Caco-2 (cell line): ENCODE results near the gene SERPINE1. TPM values are rescaled to one million over a fixed set of nuclear protein-coding genes. Genes with fewer than 3 reads are reported as not detected.

ENCODE experiments used
- BruUV-seq: library from RNA; stranded (reverse); fragments of 400-500 nt; replicated peaks from 2 replicates; lab custom pipeline; 2021; lab: Mats Ljungman, UMichigan
- CTCF ChIA-PET: fragments of 300-600 bp; sonication (Branson Sonifier 250); formaldehyde crosslinking; loops from one replicate; lab custom pipeline; 2022; ENCODE audit warnings: antibody characterized with exemption; lab: Charles Lee
- POLR2A ChIA-PET: fragments of 300-600 bp; sonication (Branson Sonifier 250); formaldehyde crosslinking; loops from one replicate; lab custom pipeline; 2022; ENCODE audit warnings: antibody characterized with exemption; lab: Charles Lee
- DNase-seq, 2 experiments: peaks; one replicate each; pipeline versions ENCODE4 v3.0.0 to v3.0.0-alpha.2; 2020 to 2022
- H3K27me3 ChIP-seq: replicated peaks from 2 replicates; pipeline ENCODE4 v1.6.0; 2011; ENCODE audit warnings: low read length; ENCODE audit not compliant: control insufficient read depth, insufficient read depth
- H3K36me3 ChIP-seq: 2 replicates; pipeline ENCODE4 v1.5.1; 2011; ENCODE audit warnings: low read length; ENCODE audit not compliant: control insufficient read depth, insufficient read depth
- H3K4me1 ChIP-seq: fragments of 250-450 bp; sonication (Bioruptor Pico); 2 replicates; pipeline ENCODE4 v1.5.1; 2020; ENCODE audit warnings: mild to moderate bottlenecking
- H3K4me3 ChIP-seq: 2 replicates; pipeline ENCODE4 v1.5.1; 2011; ENCODE audit warnings: low read depth, mild to moderate bottlenecking, control low read depth, low read length
- H3K9me3 ChIP-seq: fragments of 250-450 bp; sonication (Bioruptor Pico); 2 replicates; pipeline ENCODE4 v1.5.1; 2020; ENCODE audit warnings: mild to moderate bottlenecking, moderate library complexity
- H3K27ac Mint-ChIP-seq: one replicate; pipeline ENCODE4 v1.8.0; 2022; ENCODE audit warnings: mixed read lengths; ENCODE audit not compliant: unreplicated experiment
- H3K27me3 Mint-ChIP-seq: one replicate; pipeline ENCODE4 v1.8.0; 2022; ENCODE audit warnings: mixed read lengths; ENCODE audit not compliant: insufficient read depth, unreplicated experiment
- H3K36me3 Mint-ChIP-seq: one replicate; pipeline ENCODE4 v1.8.0; 2022; ENCODE audit warnings: mild to moderate bottlenecking, mixed read lengths; ENCODE audit not compliant: insufficient read depth, unreplicated experiment
- H3K4me1 Mint-ChIP-seq: one replicate; pipeline ENCODE4 v1.8.0; 2022; ENCODE audit warnings: low read depth, mixed read lengths; ENCODE audit not compliant: unreplicated experiment
- H3K4me3 Mint-ChIP-seq: one replicate; pipeline ENCODE4 v1.8.0; 2022; ENCODE audit warnings: mild to moderate bottlenecking, moderate library complexity, mixed read lengths; ENCODE audit not compliant: unreplicated experiment
- H3K9me3 Mint-ChIP-seq: one replicate; pipeline ENCODE4 v1.8.0; 2022; ENCODE audit warnings: mixed read lengths; ENCODE audit not compliant: unreplicated experiment
- CTCF ChIP-seq, 2 experiments: fragments of 200-600 bp in 1 of 2; IDR thresholded peaks; 1 replicate in 1 of 2; 2 replicates in 1 of 2; pipeline versions ENCODE4 v1.5.1 to v1.8.0; 2011 to 2022; ENCODE audit warnings: antibody characterized with exemption in 1 of 2, control low read depth in 1 of 2, inconsistent platforms in 1 of 2, low read depth in 1 of 2, low read length in 1 of 2, mild to moderate bottlenecking in 1 of 2, moderate library complexity in 1 of 2; ENCODE audit not compliant: insufficient read depth in 1 of 2, severe bottlenecking in 1 of 2, unreplicated experiment in 1 of 2
- intact Hi-C: fragments of 100-400 bp; cut with micrococcal nuclease; formaldehyde crosslinking; loops from one replicate; pipeline ENCODE4 v1.10.0; 2022; ENCODE audit not compliant: unreplicated experiment
- total RNA-seq: library from RNA; stranded (reverse); gene quantifications from 2 replicates; pipeline ENCODE4 v1.2.3, GENCODE V29; 2022

Gene SERPINE1
- total RNA-seq, 1 experiment from 2014 or later, result 0.25 TPM

- Mint-ChIP-seq H3K27me3 (no peaks in the 10 kb centered on the region), H3K4me3 (no peak overlapping the region), H3K36me3 (peaks cover 40% of the 10 kb centered on the region), H3K9me3 (no peaks in the 10 kb centered on the region), H3K27ac (no peak overlapping the region), H3K4me1 (peaks cover 15% of the 10 kb centered on the region)
- ChIA-PET POLR2A (interaction anchor here (0.6 kb wide), 1 partner anchor 114 kb away, joined by 3 read pairs; no protein-coding TSS in a partner anchor), CTCF (interaction anchor here (0.7 kb wide), 1 partner anchor 11 kb away, joined by 3 read pairs; no protein-coding TSS in a partner anchor)
- no peak for DNase-seq
- no TSS peak for BruUV-seq
- intact Hi-C loops, result no loop called here
- H3K36me3 ChIP-seq, result peaks cover 4% of the 10 kb centered on the region; the same call in 1 of the 2 replicates
- TF ChIP-seq CTCF (IDR thresholded peaks at IDR 0.05; ENCODE audit: insufficient read depth in 1 of 2, low read depth in 1 of 2, low read length in 1 of 2, severe bottlenecking in 1 of 2, unreplicated experiment in 1 of 2), result no peak
- H3K9me3 ChIP-seq, result no peaks in the 10 kb centered on the region
- H3K4me3 ChIP-seq, result no peak overlapping the region
- peaks cover 40% of the 10 kb centered on the region for H3K4me1 ChIP-seq
- no peaks in the 10 kb centered on the region for H3K27me3 ChIP-seq
Observed at GRCh38 chr7:101159696-101160674, 33.1 kb downstream of the SERPINE1 start.

- intact Hi-C loops, result no loop called here
- POLR2A ChIA-PET, result no interaction called here
- Mint-ChIP-seq H3K4me1 (peaks cover 13% of the 10 kb centered on the region), H3K27ac (peak overlapping the region; percentile 39), H3K9me3 (no peaks in the 10 kb centered on the region), H3K4me3 (no peak overlapping the region), H3K36me3 (peaks cover 40% of the 10 kb centered on the region), H3K27me3 (peaks cover 5% of the 10 kb centered on the region)
- peaks cover 35% of the 10 kb centered on the region for H3K4me1 ChIP-seq
- no peak for TF ChIP-seq CTCF (IDR thresholded peaks at IDR 0.05; ENCODE audit: insufficient read depth in 1 of 2, low read depth in 1 of 2, low read length in 1 of 2, severe bottlenecking in 1 of 2, unreplicated experiment in 1 of 2)
- BruUV-seq, result no TSS peak
- no peaks in the 10 kb centered on the region for H3K9me3 ChIP-seq
- no peak for DNase-seq
- CTCF ChIA-PET, result interaction anchor here (0.6 to 0.7 kb wide), 2 partner anchors 10 to 122 kb away, joined by 3 read pairs; no protein-coding TSS in a partner anchor
- H3K4me3 ChIP-seq, result no peak overlapping the region
- H3K27me3 ChIP-seq, result no peaks in the 10 kb centered on the region
- peaks cover 4% of the 10 kb centered on the region; the same call in 1 of the 2 replicates for H3K36me3 ChIP-seq
Observed at GRCh38 chr7:101160910-101161309, 34.0 kb downstream of the SERPINE1 start.

GRCh38 chr7:101161692-101162471 is 35.0 kb downstream of the SERPINE1 start:
- peaks cover 9% of the 10 kb centered on the region for H3K27me3 Mint-ChIP-seq
- Histone ChIP-seq H3K27me3 (no peaks in the 10 kb centered on the region; the same call in 1 of the 2 replicates), H3K9me3 (no peaks in the 10 kb centered on the region), H3K4me3 (peak overlapping the region; percentile 63), H3K4me1 (peaks cover 29% of the 10 kb centered on the region), H3K36me3 (peaks cover 4% of the 10 kb centered on the region; the same call in 1 of the 2 replicates)
- peaks cover 12% of the 10 kb centered on the region for H3K4me1 Mint-ChIP-seq
- peak overlapping the region; percentile 74 for H3K4me3 Mint-ChIP-seq
- POLR2A ChIA-PET, result no interaction called here
- peak overlapping the region; percentile 74 for H3K27ac Mint-ChIP-seq
- H3K9me3 Mint-ChIP-seq, result no peaks in the 10 kb centered on the region
- peak in 1 of 2 experiments; percentile 50 for DNase-seq
- TF ChIP-seq CTCF (IDR thresholded peaks at IDR 0.05; ENCODE audit: insufficient read depth in 1 of 2, low read depth in 1 of 2, low read length in 1 of 2, severe bottlenecking in 1 of 2, unreplicated experiment in 1 of 2), result no peak
- intact Hi-C loops, result no loop called here
- CTCF ChIA-PET, result interaction anchor here (0.6 to 1.0 kb wide), 4 partner anchors 18 to 121 kb away, joined by 3 to 4 read pairs (median 4); no protein-coding TSS in a partner anchor
- peaks cover 35% of the 10 kb centered on the region for H3K36me3 Mint-ChIP-seq
- no TSS peak for BruUV-seq
